Heart right ventricle (tissue), 16 donors: ENCODE measurements around the gene MTRFR. TPM values are rescaled to one million over a fixed set of nuclear protein-coding genes. Genes with fewer than 3 reads are reported as not detected.
A peak's percentile ranks its signal among the peaks of the same experiment; 100 is the strongest.

Experiments used
- ATAC-seq, 8 donors: fragments of 200-7000 bp; cut with Tn5 transposase; one replicate each; pipeline ENCODE4 v1.9.1; 2020; ENCODE audit warnings: mild to moderate bottlenecking in 8 of 8, moderate library complexity in 8 of 8, moderate number of reproducible peaks in 1 of 8
- DNase-seq, 2 donors: peaks; one replicate each; pipeline ENCODE4 v3.0.0-alpha.2; 2020
- H3K27ac ChIP-seq, 10 donors: fragments of 200-600 bp; sonication (generic) in 2 of 10; one replicate each; pipeline versions ENCODE4 v1.5.0 to v1.8.0; 2020 to 2022; ENCODE audit warnings: mild to moderate bottlenecking in 3 of 10
- H3K27me3 ChIP-seq, 7 donors: fragments of 200-600 bp; one replicate each; pipeline ENCODE4 v1.8.0; 2021 to 2022; ENCODE audit warnings: mild to moderate bottlenecking in 2 of 7
- H3K36me3 ChIP-seq, 9 donors: fragments of 200-600 bp; sonication (generic) in 1 of 9; one replicate each; pipeline versions ENCODE4 v1.5.0 to v1.8.0; 2020 to 2022; ENCODE audit warnings: mild to moderate bottlenecking in 2 of 9
- H3K4me1 ChIP-seq, 9 donors: fragments of 200-600 bp; sonication (generic) in 1 of 9; one replicate each; pipeline versions ENCODE4 v1.5.0 to v1.8.0; 2020 to 2022; ENCODE audit warnings: mild to moderate bottlenecking in 4 of 9
- H3K4me3 ChIP-seq, 10 donors: fragments of 200-600 bp; sonication (generic) in 2 of 10; one replicate each; pipeline versions ENCODE4 v1.5.0 to v1.8.0; 2020 to 2022; ENCODE audit warnings: mild to moderate bottlenecking in 7 of 10, moderate library complexity in 2 of 10
- H3K9me3 ChIP-seq, 11 donors: fragments of 200-600 bp in 10 of 11; sonication (generic) in 2 of 11; one replicate each; pipeline versions ENCODE4 v1.5.0 to v1.8.0; 2013 to 2022; ENCODE audit warnings: mild to moderate bottlenecking in 2 of 11, control low read depth in 1 of 11, moderate library complexity in 1 of 11
- CTCF ChIP-seq, 9 donors: fragments of 200-600 bp; sonication (generic) in 2 of 9; IDR thresholded peaks; one replicate each; pipeline versions ENCODE4 v1.5.0 to v1.8.0; 2021 to 2022; ENCODE audit warnings: antibody characterized with exemption in 9 of 9, mild to moderate bottlenecking in 5 of 9, moderate library complexity in 1 of 9
- WGBS, 2 donors: extraction: QIAGEN DNeasy Blood & Tissue Kit; methylation state at CpG; one replicate each; pipeline ENCODE4 v1.1.7; 2013; ENCODE audit warnings: inconsistent platforms in 1 of 2; 5-methylcytosine and 5-hydroxymethylcytosine counted together
- intact Hi-C, 10 donors: fragments of 100-400 bp; cut with DNase I; formaldehyde crosslinking; loops; one replicate each; pipeline versions ENCODE4 v1.11.1 to v1.14.2; 2022
- polyA plus RNA-seq, 2 donors: library from polyadenylated mRNA; stranded (reverse); fragments of 200-250 nt; gene quantifications; one replicate each; pipeline ENCODE4 v1.2.3, GENCODE V29; 2013
- total RNA-seq, 10 donors: library from RNA; stranded (reverse); fragmentation: NEBNext Ultra II Directional in 3 of 10; extraction: Animal tissue kit (Norgen Biotek cat#: 25700) in 3 of 10; gene quantifications; one replicate each; pipeline versions ENCODE4 v1.2.1 to v1.2.4, GENCODE V29; 2021 to 2023
- donor health status: Arrhythmogenic right ventricular cardiomyopathy.
- donor health status: ischemic (EF 13 %, LVEDD 7.1; RV severe dilation, severe dysfunction).
- donor health status: healthy with polysubstance abuse.
- donor health status: DM: no; HTN: yes; CAD: no.
- donor health status: DM: no; HTN: no; CAD: no.
- donor health status: ischemic (EF 25% LVEDD 6.9; RV normal size, moderate dysfunction).
- donor health status: ischemic (EF 25% LVEDD 5.7; RV mildly dilated, moderate dysfunction).
- donor health status: healthy.
- donor health status: DM: yes; HTN: yes; CAD: no.
- donor health status: Ischemic cardiomyopathy.
- donor health status: ischemic (EF 35%, LVEDD 5.7; RV mildly dilated, moderate dysfunction).
- donor health status: nonischemic (EF 11% LVEDD 7.7; RV severe dilation, severe dysfunction).
- donor health status: DM: yes; HTN: yes; CAD: no.
- donor health status: PGD.
- donor health status: ischemic (EF 29% LVEDD 5.4; RV normal size, mild dysfunction).
- donor health status: nonischemic (EF 23%, LVEDD 6.1; RV moderate dilation, normal function).

Gene MTRFR
- total and polyA plus RNA-seq, 12 donors, result 9.5 to 20.9 (median 11.1) TPM

DNA sequence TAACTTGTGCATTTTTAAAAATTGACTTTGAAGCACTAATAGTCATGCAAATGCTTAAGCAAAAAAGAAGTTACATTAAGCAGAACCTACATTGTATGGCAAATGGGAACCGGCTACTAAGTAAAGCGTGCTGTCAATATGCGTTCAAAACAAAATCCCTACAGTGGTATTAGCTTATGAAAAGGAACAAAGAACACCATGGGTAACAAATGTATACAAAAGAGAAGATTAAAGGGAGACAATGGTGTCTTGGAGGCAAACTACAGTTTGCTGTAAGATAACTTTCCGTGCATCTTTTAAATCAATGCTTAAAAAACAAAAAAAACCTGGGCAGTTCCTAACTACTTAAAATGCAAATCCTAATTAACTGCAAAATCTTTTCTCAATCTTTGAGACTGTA, 28.0 kb downstream of the MTRFR start:
- H3K27me3 ChIP-seq, result no peaks in the 10 kb centered on the region
- no peaks in the 10 kb centered on the region for H3K9me3 ChIP-seq
- H3K27ac ChIP-seq, result no peak overlapping the region
- intact Hi-C loops, result loop anchor here in 2 of 10 donors (10.0 kb wide), 2 partner anchors 94 to 334 kb away; no protein-coding TSS in a partner anchor
- no peak for TF ChIP-seq CTCF (IDR thresholded peaks at IDR 0.05)
- H3K4me3 ChIP-seq, result no peak overlapping the region
- no peak for ATAC-seq
- peaks cover 0 to 4% (median 0%) of the 10 kb centered on the region in 9 donors for H3K4me1 ChIP-seq
- no peak for DNase-seq
- 93% methylated on average over 4 of the region's 4 CpGs for WGBS, 2 donors
- peaks cover 0 to 100% (median 39%) of the 10 kb centered on the region in 9 donors for H3K36me3 ChIP-seq

GRCh38 chr12:123263196-123263817, 30.1 kb downstream of the MTRFR start:
- Histone ChIP-seq H3K27me3 (no peaks in the 10 kb centered on the region), H3K36me3 (peaks cover 0 to 90% (median 27%) of the 10 kb centered on the region in 9 donors), H3K4me3 (no peak overlapping the region), H3K4me1 (peaks cover 0 to 12% (median 6%) of the 10 kb centered on the region in 9 donors), H3K27ac (no peak overlapping the region), H3K9me3 (no peaks in the 10 kb centered on the region)
- DNase-seq (no peak), ATAC-seq (no peak)
- no peak for TF ChIP-seq CTCF (IDR thresholded peaks at IDR 0.05)
- intact Hi-C loops, result loop anchor here in 2 of 10 donors (10.0 kb wide), 2 partner anchors 91 to 331 kb away; no protein-coding TSS in a partner anchor
- 87% methylated on average over 7 to 8 of the region's 8 CpGs for WGBS, 2 donors

- H3K9me3 ChIP-seq, result no peaks in the 10 kb centered on the region
- peaks cover 0 to 76% (median 20%) of the 10 kb centered on the region in 9 donors for H3K36me3 ChIP-seq
- no peak overlapping the region for H3K27ac ChIP-seq
- H3K27me3 ChIP-seq, result no peaks in the 10 kb centered on the region
- DNase-seq, result no peak
- TF ChIP-seq CTCF (IDR thresholded peaks at IDR 0.05), result peak in 4 of 9 donors; percentile 12 to 40 (median 22)
- no peak for ATAC-seq
- WGBS, 2 donors, result 54 to 55% methylated on average over 7 of the region's 7 CpGs
- H3K4me3 ChIP-seq, result no peak overlapping the region
- intact Hi-C loops, result loop anchor here in 2 of 10 donors (10.0 kb wide), 2 partner anchors 90 to 330 kb away; no protein-coding TSS in a partner anchor
- peaks cover 0 to 26% (median 20%) of the 10 kb centered on the region in 9 donors for H3K4me1 ChIP-seq
Observed at GRCh38 chr12:123264642-123265041, 31.4 kb downstream of the MTRFR start.

GRCh38 chr12:123265851-123266678, 32.8 kb downstream of the MTRFR start:
- Histone ChIP-seq H3K36me3 (peaks cover 0 to 62% (median 14%) of the 10 kb centered on the region in 9 donors), H3K4me1 (peaks cover 3 to 37% (median 30%) of the 10 kb centered on the region in 9 donors), H3K4me3 (no peak overlapping the region), H3K27me3 (no peaks in the 10 kb centered on the region), H3K27ac (no peak overlapping the region), H3K9me3 (no peaks in the 10 kb centered on the region)
- no peak for DNase-seq
- no peak for ATAC-seq
- TF ChIP-seq CTCF (IDR thresholded peaks at IDR 0.05), result no peak
- 89 to 90% methylated on average over 35 of the region's 35 CpGs for WGBS, 2 donors
- intact Hi-C loops, result loop anchor here in 2 of 10 donors (10.0 kb wide), 2 partner anchors 89 to 329 kb away; no protein-coding TSS in a partner anchor
